ENCODE results near the gene ARID5B. TPM values are rescaled to one million over a fixed set of nuclear protein-coding genes. Genes with fewer than 3 reads are reported as not detected.
"Not testable (repeated sequence)": the region's sequence is repeated elsewhere in the genome, so short reads cannot be mapped to it uniquely, and the experiment has no call there.

Gene ARID5B
- polyA plus RNA-seq, 3 donors, result 1.00 to 2.5 (median 1.5) TPM

- peak overlapping the region; percentile 74 to 82 for H3K4me3 Mint-ChIP-seq
- H3K79me2 ChIP-seq (ENCODE audit: insufficient read depth, low read length); H3K27ac ChIP-seq (ENCODE audit: low read depth in 1 of 2, low read length in 2 of 2); H3K4me1 Mint-ChIP-seq; H3K27me3 ChIP-seq (ENCODE audit: control insufficient read depth in 2 of 2, insufficient read depth in 2 of 2, low read length in 2 of 2); H4K20me1 ChIP-seq (ENCODE audit: insufficient read depth, low read length); H3K9me3 Mint-ChIP-seq; intact Hi-C loops (cut with micrococcal nuclease); H3K36me3 ChIP-seq (replicated peaks in 1 of 2; ENCODE audit: control insufficient read depth in 1 of 2, insufficient read depth in 2 of 2, low read length in 2 of 2); H3K4me1 ChIP-seq (ENCODE audit: control insufficient read depth in 1 of 2, insufficient read depth in 2 of 2, low read length in 2 of 2); DNase-seq; H3K9me3 ChIP-seq (replicated peaks in 1 of 2; ENCODE audit: control insufficient read depth in 1 of 2, insufficient read depth in 1 of 2, low read length in 2 of 2); H3K27me3 Mint-ChIP-seq (ENCODE audit: low read depth in 3 of 3); H3K27ac Mint-ChIP-seq; H2AFZ ChIP-seq (ENCODE audit: insufficient read depth, low read depth, low read length, poor library complexity, severe bottlenecking); H3K36me3 Mint-ChIP-seq: not testable (repeated sequence)
- peak overlapping the region; percentile 36 for H3K4me2 ChIP-seq (replicated peaks; ENCODE audit: extremely low read depth, low read length, poor library complexity, severe bottlenecking)
- peak overlapping the region in 2 of 3 experiments; percentile 54 to 72 for H3K4me3 ChIP-seq (replicated peaks in 1 of 3; ENCODE audit: low read depth in 2 of 3, low read length in 3 of 3)
- 26% methylated on average over 7 of the region's 25 CpGs for WGBS (ENCODE audit: insufficient coverage)
- H3K9ac ChIP-seq (ENCODE audit: insufficient read depth, low read length, poor library complexity, severe bottlenecking), result peak overlapping the region; percentile 51
Measured at GRCh38 chr10:61867817-61868216, 33.7 kb upstream of the ARID5B start.

GRCh38 chr10:61869041-61869675 lies 32.3 kb upstream of the ARID5B start:
- Histone ChIP-seq H3K9ac (ENCODE audit: insufficient read depth, low read length, poor library complexity, severe bottlenecking) (no peak overlapping the region), H3K4me1 (ENCODE audit: control insufficient read depth in 1 of 2, insufficient read depth in 2 of 2, low read length in 2 of 2) (no peaks in the 10 kb centered on the region), H4K20me1 (ENCODE audit: insufficient read depth, low read length) (no peaks in the 10 kb centered on the region), H3K4me3 (replicated peaks in 1 of 3; ENCODE audit: low read depth in 2 of 3, low read length in 3 of 3) (no peak overlapping the region), H3K36me3 (replicated peaks in 1 of 2; ENCODE audit: control insufficient read depth in 1 of 2, insufficient read depth in 2 of 2, low read length in 2 of 2) (no peaks in the 10 kb centered on the region), H2AFZ (ENCODE audit: insufficient read depth, low read depth, low read length, poor library complexity, severe bottlenecking) (peak overlapping the region; percentile 50), H3K9me3 (replicated peaks in 1 of 2; ENCODE audit: control insufficient read depth in 1 of 2, insufficient read depth in 1 of 2, low read length in 2 of 2) (no peaks in the 10 kb centered on the region), H3K4me2 (replicated peaks; ENCODE audit: extremely low read depth, low read length, poor library complexity, severe bottlenecking) (no peak overlapping the region), H3K27me3 (ENCODE audit: control insufficient read depth in 2 of 2, insufficient read depth in 2 of 2, low read length in 2 of 2) (no peaks in the 10 kb centered on the region), H3K79me2 (ENCODE audit: insufficient read depth, low read length) (no peaks in the 10 kb centered on the region), H3K27ac (ENCODE audit: low read depth in 1 of 2, low read length in 2 of 2) (no peak overlapping the region)
- no peak for DNase-seq
- peaks cover 0 to 1% (median 0%) of the 10 kb centered on the region in 3 donors for H3K27me3 Mint-ChIP-seq (ENCODE audit: low read depth in 3 of 3)
- no peak for TF ChIP-seq CTCF (IDR thresholded peaks at IDR 0.05)
- whole genome bisulfite sequencing (ENCODE audit: insufficient coverage), result 100% methylated on average over 8 of the region's 8 CpGs
- H3K27ac Mint-ChIP-seq, result no peak overlapping the region
- H3K4me3 Mint-ChIP-seq, result no peak overlapping the region
- intact Hi-C loops (cut with micrococcal nuclease), result no loop called here
- no peaks in the 10 kb centered on the region for H3K9me3 Mint-ChIP-seq
- peaks cover 8% of the 10 kb centered on the region for H3K4me1 Mint-ChIP-seq
- H3K36me3 Mint-ChIP-seq, result no peaks in the 10 kb centered on the region
